Measurements from ENCODE around the gene SHB.

- no peak for TF ChIP-seq POLR2A (IDR thresholded peaks at IDR 0.05; ENCODE audit: borderline replicate concordance, extremely low read depth, insufficient read depth, insufficient read length)
- TF ChIP-seq, protein P1, sequence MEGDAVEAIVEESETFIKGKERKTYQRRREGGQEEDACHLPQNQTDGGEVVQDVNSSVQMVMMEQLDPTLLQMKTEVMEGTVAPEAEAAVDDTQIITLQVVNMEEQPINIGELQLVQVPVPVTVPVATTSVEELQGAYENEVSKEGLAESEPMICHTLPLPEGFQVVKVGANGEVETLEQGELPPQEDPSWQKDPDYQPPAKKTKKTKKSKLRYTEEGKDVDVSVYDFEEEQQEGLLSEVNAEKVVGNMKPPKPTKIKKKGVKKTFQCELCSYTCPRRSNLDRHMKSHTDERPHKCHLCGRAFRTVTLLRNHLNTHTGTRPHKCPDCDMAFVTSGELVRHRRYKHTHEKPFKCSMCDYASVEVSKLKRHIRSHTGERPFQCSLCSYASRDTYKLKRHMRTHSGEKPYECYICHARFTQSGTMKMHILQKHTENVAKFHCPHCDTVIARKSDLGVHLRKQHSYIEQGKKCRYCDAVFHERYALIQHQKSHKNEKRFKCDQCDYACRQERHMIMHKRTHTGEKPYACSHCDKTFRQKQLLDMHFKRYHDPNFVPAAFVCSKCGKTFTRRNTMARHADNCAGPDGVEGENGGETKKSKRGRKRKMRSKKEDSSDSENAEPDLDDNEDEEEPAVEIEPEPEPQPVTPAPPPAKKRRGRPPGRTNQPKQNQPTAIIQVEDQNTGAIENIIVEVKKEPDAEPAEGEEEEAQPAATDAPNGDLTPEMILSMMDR (IDR thresholded peaks at IDR 0.05 in 2 of 3, conservative IDR thresholded peaks at IDR 0.05 in 1 of 3; ENCODE audit: borderline replicate concordance in 1 of 3, insufficient read depth in 1 of 3, low read depth in 2 of 3, low read length in 2 of 3), result no peak
- no peak for TF ChIP-seq JUND (IDR thresholded peaks at IDR 0.05)
- TF ChIP-seq CEBPB (IDR thresholded peaks at IDR 0.05; ENCODE audit: low read depth), result no peak
- no peak for TF ChIP-seq TCF7L2 (IDR thresholded peaks at IDR 0.05; ENCODE audit: borderline replicate concordance, extremely low read depth, insufficient read depth, insufficient read length)
- no peak for TF ChIP-seq RAD21 (IDR thresholded peaks at IDR 0.05; ENCODE audit: low read depth)
- TF ChIP-seq, protein P2, sequence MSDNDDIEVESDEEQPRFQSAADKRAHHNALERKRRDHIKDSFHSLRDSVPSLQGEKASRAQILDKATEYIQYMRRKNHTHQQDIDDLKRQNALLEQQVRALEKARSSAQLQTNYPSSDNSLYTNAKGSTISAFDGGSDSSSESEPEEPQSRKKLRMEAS (IDR thresholded peaks at IDR 0.05), result no peak
- no peak for TF ChIP-seq SP1 (IDR thresholded peaks at IDR 0.05; ENCODE audit: low read depth)
- TF ChIP-seq EZH2 (IDR thresholded peaks at IDR 0.05), result no peak
- no peak for TF ChIP-seq SRF (IDR thresholded peaks at IDR 0.05; ENCODE audit: low read depth)
- no peak for TF ChIP-seq POLR2AphosphoS5 (IDR thresholded peaks at IDR 0.05; ENCODE audit: low read depth, low read length)
- no peak for TF ChIP-seq ZBTB33 (IDR thresholded peaks at IDR 0.05; ENCODE audit: extremely low read depth, insufficient replicate concordance, low read length)
- TF ChIP-seq ZNF274 (IDR thresholded peaks at IDR 0.05; ENCODE audit: low read depth, low read length), result no peak
- TF ChIP-seq, protein P3, sequence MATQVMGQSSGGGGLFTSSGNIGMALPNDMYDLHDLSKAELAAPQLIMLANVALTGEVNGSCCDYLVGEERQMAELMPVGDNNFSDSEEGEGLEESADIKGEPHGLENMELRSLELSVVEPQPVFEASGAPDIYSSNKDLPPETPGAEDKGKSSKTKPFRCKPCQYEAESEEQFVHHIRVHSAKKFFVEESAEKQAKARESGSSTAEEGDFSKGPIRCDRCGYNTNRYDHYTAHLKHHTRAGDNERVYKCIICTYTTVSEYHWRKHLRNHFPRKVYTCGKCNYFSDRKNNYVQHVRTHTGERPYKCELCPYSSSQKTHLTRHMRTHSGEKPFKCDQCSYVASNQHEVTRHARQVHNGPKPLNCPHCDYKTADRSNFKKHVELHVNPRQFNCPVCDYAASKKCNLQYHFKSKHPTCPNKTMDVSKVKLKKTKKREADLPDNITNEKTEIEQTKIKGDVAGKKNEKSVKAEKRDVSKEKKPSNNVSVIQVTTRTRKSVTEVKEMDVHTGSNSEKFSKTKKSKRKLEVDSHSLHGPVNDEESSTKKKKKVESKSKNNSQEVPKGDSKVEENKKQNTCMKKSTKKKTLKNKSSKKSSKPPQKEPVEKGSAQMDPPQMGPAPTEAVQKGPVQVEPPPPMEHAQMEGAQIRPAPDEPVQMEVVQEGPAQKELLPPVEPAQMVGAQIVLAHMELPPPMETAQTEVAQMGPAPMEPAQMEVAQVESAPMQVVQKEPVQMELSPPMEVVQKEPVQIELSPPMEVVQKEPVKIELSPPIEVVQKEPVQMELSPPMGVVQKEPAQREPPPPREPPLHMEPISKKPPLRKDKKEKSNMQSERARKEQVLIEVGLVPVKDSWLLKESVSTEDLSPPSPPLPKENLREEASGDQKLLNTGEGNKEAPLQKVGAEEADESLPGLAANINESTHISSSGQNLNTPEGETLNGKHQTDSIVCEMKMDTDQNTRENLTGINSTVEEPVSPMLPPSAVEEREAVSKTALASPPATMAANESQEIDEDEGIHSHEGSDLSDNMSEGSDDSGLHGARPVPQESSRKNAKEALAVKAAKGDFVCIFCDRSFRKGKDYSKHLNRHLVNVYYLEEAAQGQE (IDR thresholded peaks at IDR 0.05; ENCODE audit: low read depth), result no peak
Observed at GRCh38 chr9:38079461-38080031, 10.5 kb upstream of the SHB start.
